ENCODE results near the gene YRDC. TPM values are rescaled to one million over a fixed set of nuclear protein-coding genes. Genes with fewer than 3 reads are reported as not detected.

The YRDC gene
- total and polyA plus RNA-seq, 2 of the 13 experiments (the other 11 are each of a cell fraction or from before 2014, with no cell fraction given): 27.5 to 29.2 TPM

- peak; percentile 84 for TF ChIP-seq MAFF (IDR thresholded peaks at IDR 0.05; ENCODE audit: low read depth, low read length)
- 0 out of 2 replicates have a peak, but pooled peaks have one; percentile 25 for TF ChIP-seq BHLHE40 (IDR thresholded peaks at IDR 0.05; ENCODE audit: low read length)
- TF ChIP-seq SALL1 (CRISPR knock-in tag; IDR thresholded peaks at IDR 0.05): 0 out of 2 replicates have a peak, but pooled peaks have one; percentile 19
- TF ChIP-seq XRCC5 (optimal IDR thresholded peaks at IDR 0.05; ENCODE audit: low read length): peak; percentile 92
- TF ChIP-seq ZNF101 (CRISPR knock-in tag; IDR thresholded peaks at IDR 0.05; ENCODE audit: borderline replicate concordance, low read depth): no peak
- peak; percentile 34; the same call in 1 of the 2 replicates for TF ChIP-seq GATAD2A (CRISPR knock-in tag; IDR thresholded peaks at IDR 0.05)
- no peak for TF ChIP-seq HNRNPK (IDR thresholded peaks at IDR 0.05; ENCODE audit: low read depth, low read length, poor library complexity, severe bottlenecking)
- TF ChIP-seq ATF1 (CRISPR knock-in tag; IDR thresholded peaks at IDR 0.05): no peak
- TF ChIP-seq CTCF (CRISPR knock-in tag; IDR thresholded peaks at IDR 0.05): peak; percentile 65
- peak; percentile 53 for TF ChIP-seq STAG1 (CRISPR knock-in tag; IDR thresholded peaks at IDR 0.05)
- 0 out of 2 replicates have a peak, but pooled peaks have one; percentile 26 for TF ChIP-seq THAP11 (CRISPR knock-in tag; IDR thresholded peaks at IDR 0.05)
- peak; percentile 72 to 87 for TF ChIP-seq MAFK (conservative IDR thresholded peaks at IDR 0.05 in 1 of 2, IDR thresholded peaks at IDR 0.05 in 1 of 2; ENCODE audit: low read length in 2 of 2)
- TF ChIP-seq SP1 (IDR thresholded peaks at IDR 0.05): no peak
- no peak for TF ChIP-seq SP1 (CRISPR knock-in tag; IDR thresholded peaks at IDR 0.05)
- TF ChIP-seq HMGXB4 (CRISPR knock-in tag; IDR thresholded peaks at IDR 0.05; ENCODE audit: borderline replicate concordance in 1 of 2, low read depth in 1 of 2): peak; percentile 16 to 46; a peak in 1 of 4 replicates
- peak; percentile 28; the same call in 1 of the 2 replicates for TF ChIP-seq NFE2L2 (IDR thresholded peaks at IDR 0.05; ENCODE audit: low read length)
- TF ChIP-seq CREB1 (IDR thresholded peaks at IDR 0.05): no peak
- TF ChIP-seq CREB1 (CRISPR knock-in tag; IDR thresholded peaks at IDR 0.05): 0 out of 2 replicates have a peak, but pooled peaks have one; percentile 1
- TF ChIP-seq PBX3 (CRISPR knock-in tag; IDR thresholded peaks at IDR 0.05; ENCODE audit: borderline replicate concordance): no peak
- TF ChIP-seq MNT (IDR thresholded peaks at IDR 0.05): no peak
- peak; percentile 64; the same call in 1 of the 2 replicates for TF ChIP-seq SMC3 (IDR thresholded peaks at IDR 0.05; ENCODE audit: low read length)
- TF ChIP-seq PATZ1 (CRISPR knock-in tag; IDR thresholded peaks at IDR 0.05): 0 out of 2 replicates have a peak, but pooled peaks have one; percentile 19
Observed at GRCh38 chr1:37811027-37811655, 3.1 kb upstream of the YRDC start (continued).

Measured in HepG2 (cell line).